WTC11 (cell line): ENCODE measurements around the gene OCA2. TPM values are rescaled to one million over a fixed set of nuclear protein-coding genes. Genes with fewer than 3 reads are reported as not detected.

ENCODE experiments used
- ATAC-seq: fragments of 200-7000 bp; cut with Tn5 transposase; 2 replicates; pipeline ENCODE4 v1.10.0; 2021; ENCODE audit warnings: mild to moderate bottlenecking, moderate library complexity
- CTCF ChIA-PET: fragments of 300-600 bp; sonication (Branson Sonifier 250); formaldehyde crosslinking; loops from one replicate; lab custom pipeline; 2021; ENCODE audit warnings: antibody characterized with exemption; lab: Charles Lee
- POLR2A ChIA-PET: fragments of 350-600 bp; sonication (Branson Sonifier 250); formaldehyde crosslinking; loops from one replicate; lab custom pipeline; 2021; ENCODE audit warnings: antibody characterized with exemption; lab: Charles Lee
- DNase-seq: peaks from one replicate; pipeline ENCODE4 v3.0.0; 2021; ENCODE audit warnings: low spot score
- H3K27ac Mint-ChIP-seq: 2 replicates; pipeline ENCODE4 v1.8.0; 2021; ENCODE audit warnings: mixed read lengths
- H3K27me3 Mint-ChIP-seq: 2 replicates; pipeline ENCODE4 v1.8.0; 2021; ENCODE audit warnings: low read depth, mild to moderate bottlenecking, moderate library complexity, mixed read lengths
- H3K36me3 Mint-ChIP-seq: 2 replicates; pipeline ENCODE4 v1.8.0; 2021; ENCODE audit warnings: mixed read lengths
- H3K4me1 Mint-ChIP-seq: 2 replicates; pipeline ENCODE4 v1.8.0; 2022; ENCODE audit warnings: mixed read lengths
- H3K4me3 Mint-ChIP-seq: 2 replicates; pipeline ENCODE4 v1.8.0; 2021; ENCODE audit warnings: mild to moderate bottlenecking, moderate library complexity, mixed read lengths
- H3K9me3 Mint-ChIP-seq: 2 replicates; pipeline ENCODE4 v1.8.0; 2021; ENCODE audit warnings: mixed read lengths
- CREM ChIP-seq: sonication (generic); formaldehyde crosslinking; IDR thresholded peaks from 2 replicates; pipeline ENCODE4 v1.8.1; 2022; ENCODE audit warnings: mild to moderate bottlenecking, missing genetic modification reagents, moderate library complexity
- ESRRA ChIP-seq: sonication (generic); formaldehyde crosslinking; IDR thresholded peaks from 2 replicates; pipeline ENCODE4 v1.8.1; 2022; ENCODE audit warnings: mild to moderate bottlenecking, missing genetic modification reagents, borderline replicate concordance
- GRHL2 ChIP-seq: fragments of 250-450 bp; sonication (Bioruptor Pico); IDR thresholded peaks from 2 replicates; pipeline ENCODE4 v1.8.0; 2022; ENCODE audit warnings: mild to moderate bottlenecking, moderate library complexity; ENCODE audit not compliant: insufficient replicate concordance, severe bottlenecking
- NFE2L1 ChIP-seq: sonication (generic); formaldehyde crosslinking; IDR thresholded peaks from 2 replicates; pipeline ENCODE4 v1.8.1; 2023; ENCODE audit warnings: missing genetic modification reagents
- OVOL2 ChIP-seq: fragments of 250-450 bp; sonication (Bioruptor Pico); IDR thresholded peaks from 2 replicates; pipeline ENCODE4 v1.9.0; 2021; ENCODE audit warnings: mild to moderate bottlenecking, borderline replicate concordance
- RELA ChIP-seq: sonication (generic); formaldehyde crosslinking; IDR thresholded peaks from 2 replicates; pipeline ENCODE4 v1.8.1; 2022; ENCODE audit warnings: missing genetic modification reagents, mild to moderate bottlenecking, borderline replicate concordance
- TEAD1 ChIP-seq: sonication (generic); formaldehyde crosslinking; IDR thresholded peaks from 2 replicates; pipeline ENCODE4 v1.8.0; 2022; ENCODE audit warnings: mild to moderate bottlenecking, missing genetic modification reagents
- TP53 ChIP-seq: sonication (generic); formaldehyde crosslinking; IDR thresholded peaks from 2 replicates; pipeline ENCODE4 v1.8.1; 2023; ENCODE audit warnings: mild to moderate bottlenecking, missing genetic modification reagents
- ZNF423 ChIP-seq: fragments of 250-450 bp; sonication (Bioruptor Pico); IDR thresholded peaks from 2 replicates; pipeline ENCODE4 v2.1.2; 2022; ENCODE audit warnings: mild to moderate bottlenecking, moderate library complexity
- ZNF671 ChIP-seq: fragments of 250-450 bp; sonication (Bioruptor Pico); IDR thresholded peaks from 2 replicates; pipeline ENCODE4 v1.8.0; 2021; ENCODE audit warnings: mild to moderate bottlenecking
- total RNA-seq: library from RNA; stranded (reverse); gene quantifications from 3 replicates; pipeline ENCODE4 v1.2.3, GENCODE V29; 2021
- TF ChIP-seq, protein P1 (sequence below): fragments of 250-450 bp; sonication (Bioruptor Pico); IDR thresholded peaks from 2 replicates; pipeline ENCODE4 v1.8.0; 2021; ENCODE audit warnings: mild to moderate bottlenecking
- TF ChIP-seq, protein P2 (sequence below): sonication (generic); formaldehyde crosslinking; IDR thresholded peaks from 2 replicates; pipeline ENCODE4 v1.8.1; 2022; ENCODE audit warnings: missing genetic modification reagents, borderline replicate concordance
- TF ChIP-seq, protein P3 (sequence below): fragments of 200-600 bp; IDR thresholded peaks from 2 replicates; pipeline ENCODE4 v1.8.0; 2022; ENCODE audit warnings: antibody characterized with exemption
- TF ChIP-seq, protein P4 (sequence below): fragments of 250-450 bp; sonication (Bioruptor Pico); IDR thresholded peaks from 2 replicates; pipeline ENCODE4 v1.9.0; 2021; ENCODE audit warnings: mild to moderate bottlenecking
- TF ChIP-seq, protein P5 (sequence below): sonication (generic); formaldehyde crosslinking; IDR thresholded peaks from 2 replicates; pipeline ENCODE4 v1.8.0; 2022; ENCODE audit warnings: mild to moderate bottlenecking, missing genetic modification reagents
- TF ChIP-seq, protein P6 (sequence below): sonication (generic); formaldehyde crosslinking; IDR thresholded peaks from 2 replicates; pipeline ENCODE4 v1.8.1; 2023; ENCODE audit warnings: mild to moderate bottlenecking, missing genetic modification reagents, moderate library complexity

OCA2 gene
- total RNA-seq, 1 experiment from 2014 or later = 0.39 TPM

DNA sequence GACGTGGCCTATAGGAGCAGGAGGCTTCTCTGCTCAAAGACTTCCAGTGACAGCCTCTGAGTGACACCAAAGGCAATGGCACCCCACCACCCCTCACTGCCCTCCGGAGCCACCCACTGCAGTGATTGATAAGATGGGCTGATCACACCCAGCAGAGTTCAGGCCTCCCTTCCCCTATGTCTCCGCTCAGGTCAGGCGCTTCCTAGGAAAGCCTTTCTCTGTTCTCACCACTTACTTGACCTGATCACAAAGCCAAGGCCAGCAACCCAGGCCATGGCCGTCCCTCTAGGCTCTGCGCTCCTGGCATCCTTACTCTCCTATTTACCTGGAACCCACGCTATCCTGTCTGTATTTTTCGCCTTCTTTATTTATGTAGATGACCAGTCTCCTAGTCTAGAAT is 282.3 kb downstream of the OCA2 start:
- H3K27me3 Mint-ChIP-seq = no peaks in the 10 kb centered on the region
- CTCF ChIA-PET = interaction anchor here (0.8 to 0.9 kb wide), 2 partner anchors 205 kb away, joined by 3 read pairs; no protein-coding TSS in a partner anchor

DNA sequence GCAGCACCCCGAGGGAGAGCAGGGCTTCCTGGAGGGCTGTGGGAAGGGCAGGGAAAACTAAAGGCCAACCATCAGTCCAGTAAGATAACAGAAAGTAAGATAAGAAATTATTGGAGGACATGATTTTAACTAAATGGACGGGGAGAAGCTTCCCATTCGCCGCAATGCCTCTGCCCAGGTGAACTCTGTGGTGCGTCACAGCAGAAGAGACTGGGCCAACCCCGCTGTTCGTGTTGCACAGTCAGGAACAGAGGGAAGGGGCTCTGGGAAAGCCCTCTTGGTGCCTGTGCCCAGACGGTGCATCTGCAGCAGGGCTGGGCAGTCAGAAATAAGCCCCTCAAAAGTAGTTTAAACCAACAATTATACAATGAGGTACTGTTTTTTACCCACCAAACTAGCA is 284.1 kb downstream of the OCA2 start:
- Mint-ChIP-seq H3K27ac (no peak overlapping the region), H3K9me3 (peaks cover 18% of the 10 kb centered on the region), H3K4me1 (no peaks in the 10 kb centered on the region), H3K4me3 (no peak overlapping the region), H3K27me3 (no peaks in the 10 kb centered on the region), H3K36me3 (peaks cover 9% of the 10 kb centered on the region)
- ATAC-seq (no peak), DNase-seq (no peak)
- ChIA-PET CTCF (no interaction called here), POLR2A (no interaction called here)
- no peak for TF ChIP-seq RELA
- TF ChIP-seq TEAD1 (CRISPR knock-in tag) = no peak
- TF ChIP-seq, protein P1, sequence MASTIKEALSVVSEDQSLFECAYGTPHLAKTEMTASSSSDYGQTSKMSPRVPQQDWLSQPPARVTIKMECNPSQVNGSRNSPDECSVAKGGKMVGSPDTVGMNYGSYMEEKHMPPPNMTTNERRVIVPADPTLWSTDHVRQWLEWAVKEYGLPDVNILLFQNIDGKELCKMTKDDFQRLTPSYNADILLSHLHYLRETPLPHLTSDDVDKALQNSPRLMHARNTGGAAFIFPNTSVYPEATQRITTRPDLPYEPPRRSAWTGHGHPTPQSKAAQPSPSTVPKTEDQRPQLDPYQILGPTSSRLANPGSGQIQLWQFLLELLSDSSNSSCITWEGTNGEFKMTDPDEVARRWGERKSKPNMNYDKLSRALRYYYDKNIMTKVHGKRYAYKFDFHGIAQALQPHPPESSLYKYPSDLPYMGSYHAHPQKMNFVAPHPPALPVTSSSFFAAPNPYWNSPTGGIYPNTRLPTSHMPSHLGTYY (CRISPR knock-in tag) = no peak
- TF ChIP-seq TP53 (CRISPR knock-in tag) = no peak
- TF ChIP-seq, protein P2, sequence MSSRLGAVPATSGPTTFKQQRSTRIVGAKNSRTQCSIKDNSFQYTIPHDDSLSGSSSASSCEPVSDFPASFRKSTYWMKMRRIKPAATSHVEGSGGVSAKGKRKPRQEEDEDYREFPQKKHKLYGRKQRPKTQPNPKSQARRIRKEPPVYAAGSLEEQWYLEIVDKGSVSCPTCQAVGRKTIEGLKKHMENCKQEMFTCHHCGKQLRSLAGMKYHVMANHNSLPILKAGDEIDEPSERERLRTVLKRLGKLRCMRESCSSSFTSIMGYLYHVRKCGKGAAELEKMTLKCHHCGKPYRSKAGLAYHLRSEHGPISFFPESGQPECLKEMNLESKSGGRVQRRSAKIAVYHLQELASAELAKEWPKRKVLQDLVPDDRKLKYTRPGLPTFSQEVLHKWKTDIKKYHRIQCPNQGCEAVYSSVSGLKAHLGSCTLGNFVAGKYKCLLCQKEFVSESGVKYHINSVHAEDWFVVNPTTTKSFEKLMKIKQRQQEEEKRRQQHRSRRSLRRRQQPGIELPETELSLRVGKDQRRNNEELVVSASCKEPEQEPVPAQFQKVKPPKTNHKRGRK (CRISPR knock-in tag) = no peak
- TF ChIP-seq CREM (CRISPR knock-in tag) = no peak
- TF ChIP-seq, protein P3, sequence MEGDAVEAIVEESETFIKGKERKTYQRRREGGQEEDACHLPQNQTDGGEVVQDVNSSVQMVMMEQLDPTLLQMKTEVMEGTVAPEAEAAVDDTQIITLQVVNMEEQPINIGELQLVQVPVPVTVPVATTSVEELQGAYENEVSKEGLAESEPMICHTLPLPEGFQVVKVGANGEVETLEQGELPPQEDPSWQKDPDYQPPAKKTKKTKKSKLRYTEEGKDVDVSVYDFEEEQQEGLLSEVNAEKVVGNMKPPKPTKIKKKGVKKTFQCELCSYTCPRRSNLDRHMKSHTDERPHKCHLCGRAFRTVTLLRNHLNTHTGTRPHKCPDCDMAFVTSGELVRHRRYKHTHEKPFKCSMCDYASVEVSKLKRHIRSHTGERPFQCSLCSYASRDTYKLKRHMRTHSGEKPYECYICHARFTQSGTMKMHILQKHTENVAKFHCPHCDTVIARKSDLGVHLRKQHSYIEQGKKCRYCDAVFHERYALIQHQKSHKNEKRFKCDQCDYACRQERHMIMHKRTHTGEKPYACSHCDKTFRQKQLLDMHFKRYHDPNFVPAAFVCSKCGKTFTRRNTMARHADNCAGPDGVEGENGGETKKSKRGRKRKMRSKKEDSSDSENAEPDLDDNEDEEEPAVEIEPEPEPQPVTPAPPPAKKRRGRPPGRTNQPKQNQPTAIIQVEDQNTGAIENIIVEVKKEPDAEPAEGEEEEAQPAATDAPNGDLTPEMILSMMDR = no peak

More for the DNA sequence above, 282.3 kb downstream of the OCA2 start:
- ATAC-seq (no peak), DNase-seq (no peak)
- POLR2A ChIA-PET = no interaction called here
- Mint-ChIP-seq H3K4me1 (no peaks in the 10 kb centered on the region), H3K27ac (no peak overlapping the region), H3K4me3 (no peak overlapping the region), H3K9me3 (peaks cover 16% of the 10 kb centered on the region), H3K36me3 (peaks cover 9% of the 10 kb centered on the region)
- TF ChIP-seq GRHL2 (CRISPR knock-in tag) (no peak), ESRRA (CRISPR knock-in tag) (no peak), ZNF423 (no peak), ZNF671 (CRISPR knock-in tag) (no peak), OVOL2 (CRISPR knock-in tag) (no peak)
- TF ChIP-seq, protein P4, sequence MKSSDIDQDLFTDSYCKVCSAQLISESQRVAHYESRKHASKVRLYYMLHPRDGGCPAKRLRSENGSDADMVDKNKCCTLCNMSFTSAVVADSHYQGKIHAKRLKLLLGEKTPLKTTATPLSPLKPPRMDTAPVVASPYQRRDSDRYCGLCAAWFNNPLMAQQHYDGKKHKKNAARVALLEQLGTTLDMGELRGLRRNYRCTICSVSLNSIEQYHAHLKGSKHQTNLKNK (CRISPR knock-in tag) = no peak
- TF ChIP-seq, protein P5, sequence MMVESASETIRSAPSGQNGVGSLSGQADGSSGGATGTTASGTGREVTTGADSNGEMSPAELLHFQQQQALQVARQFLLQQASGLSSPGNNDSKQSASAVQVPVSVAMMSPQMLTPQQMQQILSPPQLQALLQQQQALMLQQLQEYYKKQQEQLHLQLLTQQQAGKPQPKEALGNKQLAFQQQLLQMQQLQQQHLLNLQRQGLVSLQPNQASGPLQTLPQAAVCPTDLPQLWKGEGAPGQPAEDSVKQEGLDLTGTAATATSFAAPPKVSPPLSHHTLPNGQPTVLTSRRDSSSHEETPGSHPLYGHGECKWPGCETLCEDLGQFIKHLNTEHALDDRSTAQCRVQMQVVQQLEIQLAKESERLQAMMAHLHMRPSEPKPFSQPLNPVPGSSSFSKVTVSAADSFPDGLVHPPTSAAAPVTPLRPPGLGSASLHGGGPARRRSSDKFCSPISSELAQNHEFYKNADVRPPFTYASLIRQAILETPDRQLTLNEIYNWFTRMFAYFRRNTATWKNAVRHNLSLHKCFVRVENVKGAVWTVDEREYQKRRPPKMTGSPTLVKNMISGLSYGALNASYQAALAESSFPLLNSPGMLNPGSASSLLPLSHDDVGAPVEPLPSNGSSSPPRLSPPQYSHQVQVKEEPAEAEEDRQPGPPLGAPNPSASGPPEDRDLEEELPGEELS (CRISPR knock-in tag) = no peak

DNA sequence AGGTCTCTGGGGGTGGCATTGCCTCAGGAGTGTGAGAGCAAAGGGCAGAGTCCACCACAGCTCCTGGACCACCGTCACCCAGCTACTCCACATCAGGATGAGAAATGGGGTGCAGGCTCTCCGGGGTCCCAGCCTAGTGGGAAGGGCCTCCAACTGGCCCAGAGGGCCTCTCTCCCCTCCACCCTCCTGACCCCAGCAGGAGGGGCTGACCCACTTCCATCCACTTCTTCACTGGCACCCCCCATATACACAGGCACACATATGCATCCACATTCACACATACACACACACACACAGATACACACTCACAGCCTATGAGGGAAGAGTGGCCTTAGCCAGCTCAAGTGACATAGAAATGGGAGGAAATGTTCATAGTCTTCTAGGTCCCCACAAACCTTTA is 286.0 kb downstream of the OCA2 start:
- TF ChIP-seq, protein P6, sequence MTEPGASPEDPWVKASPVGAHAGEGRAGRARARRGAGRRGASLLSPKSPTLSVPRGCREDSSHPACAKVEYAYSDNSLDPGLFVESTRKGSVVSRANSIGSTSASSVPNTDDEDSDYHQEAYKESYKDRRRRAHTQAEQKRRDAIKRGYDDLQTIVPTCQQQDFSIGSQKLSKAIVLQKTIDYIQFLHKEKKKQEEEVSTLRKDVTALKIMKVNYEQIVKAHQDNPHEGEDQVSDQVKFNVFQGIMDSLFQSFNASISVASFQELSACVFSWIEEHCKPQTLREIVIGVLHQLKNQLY (CRISPR knock-in tag) = no peak
- no peak for TF ChIP-seq NFE2L1 (CRISPR knock-in tag)
- Mint-ChIP-seq H3K27me3 (no peaks in the 10 kb centered on the region), H3K36me3 (peaks cover 6% of the 10 kb centered on the region), H3K4me1 (no peaks in the 10 kb centered on the region), H3K9me3 (peaks cover 16% of the 10 kb centered on the region), H3K27ac (no peak overlapping the region), H3K4me3 (no peak overlapping the region)
- ATAC-seq (no peak), DNase-seq (no peak)
- ChIA-PET POLR2A (no interaction called here), CTCF (interaction anchor here (1.4 kb wide), 1 partner anchor 132 kb away, joined by 5 read pairs; no protein-coding TSS in a partner anchor)
